Osteocyte (in vitro differentiated cells): ENCODE measurements around the gene FMNL3. TPM values are rescaled to one million over a fixed set of nuclear protein-coding genes. Genes with fewer than 3 reads are reported as not detected.

Experiments used
- DNase-seq: peaks from one replicate; pipeline ENCODE4 v3.0.0; 2021; ENCODE audit warnings: mixed read lengths; ENCODE audit not compliant: unreplicated experiment; ENCODE audit errors: extremely low spot score
- H3K27ac Mint-ChIP-seq: one replicate; pipeline ENCODE4 v1.8.0; 2021; ENCODE audit warnings: mild to moderate bottlenecking, mixed read lengths; ENCODE audit not compliant: unreplicated experiment
- H3K27me3 Mint-ChIP-seq: one replicate; pipeline ENCODE4 v1.8.0; 2021; ENCODE audit warnings: mixed read lengths; ENCODE audit not compliant: unreplicated experiment
- H3K36me3 Mint-ChIP-seq: one replicate; pipeline ENCODE4 v1.8.0; 2021; ENCODE audit warnings: mixed read lengths; ENCODE audit not compliant: unreplicated experiment
- H3K4me1 Mint-ChIP-seq: one replicate; pipeline ENCODE4 v1.8.0; 2021; ENCODE audit warnings: mixed read lengths; ENCODE audit not compliant: unreplicated experiment
- H3K4me3 Mint-ChIP-seq: one replicate; pipeline ENCODE4 v1.8.0; 2021; ENCODE audit warnings: mild to moderate bottlenecking, moderate library complexity, mixed read lengths; ENCODE audit not compliant: unreplicated experiment
- H3K9me3 Mint-ChIP-seq: one replicate; pipeline ENCODE4 v1.8.0; 2021; ENCODE audit warnings: mixed read lengths; ENCODE audit not compliant: unreplicated experiment
- total RNA-seq: library from RNA; stranded (reverse); gene quantifications from 2 replicates; pipeline ENCODE4 v1.2.1, GENCODE V29; 2021
- TF ChIP-seq, protein P1 (sequence below): fragments of 200-600 bp; sonication (generic); IDR thresholded peaks from 2 replicates; pipeline ENCODE4 v1.5.0; 2021; ENCODE audit warnings: antibody characterized with exemption, mild to moderate bottlenecking, moderate library complexity

Gene FMNL3
- total RNA-seq, 1 donor from 2014 or later = 37.4 TPM

DNA sequence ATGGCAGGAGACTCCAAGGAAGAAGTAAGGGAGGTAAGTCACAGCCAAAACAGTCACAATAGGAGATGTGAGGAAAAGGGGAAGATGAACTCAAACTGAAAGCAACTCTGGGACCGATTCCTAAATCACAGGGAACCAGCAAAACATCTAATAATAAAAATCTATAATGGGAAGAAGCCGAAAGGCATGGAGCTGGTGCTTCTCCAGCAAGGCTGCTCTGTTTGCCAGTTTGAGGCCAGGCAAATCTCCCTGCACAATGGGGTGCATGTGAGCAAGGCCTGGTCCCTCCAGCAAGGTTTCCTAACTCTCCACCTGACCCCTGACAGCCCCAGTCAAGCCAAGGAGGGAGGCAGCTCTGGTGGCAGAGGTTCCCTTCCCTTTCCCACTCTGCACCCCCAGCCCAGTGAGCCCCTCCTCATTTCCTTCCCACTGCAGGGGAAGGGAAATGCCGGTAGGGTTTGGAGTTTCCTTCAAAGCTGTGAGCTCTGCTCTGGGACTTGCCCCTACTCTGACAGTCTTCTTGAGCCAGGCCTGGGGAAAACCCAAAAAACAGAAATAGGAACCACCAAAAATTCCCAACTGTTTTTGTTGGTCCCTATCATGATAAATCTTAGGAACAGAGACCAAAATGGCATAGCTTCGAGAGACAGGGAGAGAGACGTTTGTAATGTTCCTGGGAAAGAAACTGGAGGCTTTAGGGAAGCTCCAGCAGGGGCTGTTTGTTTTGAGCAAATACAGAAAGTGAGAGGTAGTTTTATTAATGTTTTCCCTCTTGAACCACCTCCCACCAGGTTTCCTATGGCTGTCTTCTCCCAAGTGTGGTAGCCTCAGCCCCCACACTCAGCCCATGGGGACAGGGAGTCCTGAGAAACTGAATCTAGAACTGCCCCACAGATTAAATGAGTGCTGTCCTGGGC, 34.6 kb downstream of the FMNL3 start:
- peak overlapping the region; percentile 99 for H3K27ac Mint-ChIP-seq

DNA sequence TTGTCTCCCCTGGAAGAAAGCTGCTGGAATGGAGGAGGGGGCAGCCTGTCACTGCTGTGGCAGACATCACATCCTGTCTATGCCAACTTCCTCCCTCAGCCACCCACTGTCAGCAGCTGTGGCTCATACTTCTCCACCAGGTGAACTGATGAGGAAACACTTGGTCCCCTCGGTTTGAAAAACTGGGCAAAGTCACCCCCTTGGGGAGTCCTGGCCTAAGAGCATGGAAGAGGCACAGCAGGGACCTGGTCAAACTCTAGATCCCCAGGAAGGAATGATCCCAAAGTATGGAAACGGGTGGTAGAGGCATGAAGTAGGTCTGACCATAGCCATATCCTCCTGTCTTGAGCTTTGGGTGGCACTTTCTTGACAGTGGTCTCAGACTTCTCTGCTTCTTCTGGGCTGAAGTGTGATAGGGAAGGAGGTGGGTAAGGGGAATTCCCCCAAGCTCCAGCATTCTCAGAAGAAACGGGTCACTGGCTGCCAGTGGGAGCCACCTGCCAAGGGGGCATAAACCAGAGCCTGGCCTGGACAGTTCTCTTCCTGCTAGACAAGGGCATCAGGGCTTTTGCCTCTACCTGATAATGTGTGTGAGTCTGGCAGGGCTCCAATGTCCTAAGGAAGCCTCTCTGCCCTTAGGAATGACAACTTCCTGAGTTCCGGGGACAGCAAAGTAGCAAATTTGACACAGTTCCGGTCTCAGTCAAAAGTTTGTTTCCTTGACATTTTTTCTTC, 36.0 kb downstream of the FMNL3 start:
- no peaks in the 10 kb centered on the region for H3K9me3 Mint-ChIP-seq
- TF ChIP-seq, protein P1, sequence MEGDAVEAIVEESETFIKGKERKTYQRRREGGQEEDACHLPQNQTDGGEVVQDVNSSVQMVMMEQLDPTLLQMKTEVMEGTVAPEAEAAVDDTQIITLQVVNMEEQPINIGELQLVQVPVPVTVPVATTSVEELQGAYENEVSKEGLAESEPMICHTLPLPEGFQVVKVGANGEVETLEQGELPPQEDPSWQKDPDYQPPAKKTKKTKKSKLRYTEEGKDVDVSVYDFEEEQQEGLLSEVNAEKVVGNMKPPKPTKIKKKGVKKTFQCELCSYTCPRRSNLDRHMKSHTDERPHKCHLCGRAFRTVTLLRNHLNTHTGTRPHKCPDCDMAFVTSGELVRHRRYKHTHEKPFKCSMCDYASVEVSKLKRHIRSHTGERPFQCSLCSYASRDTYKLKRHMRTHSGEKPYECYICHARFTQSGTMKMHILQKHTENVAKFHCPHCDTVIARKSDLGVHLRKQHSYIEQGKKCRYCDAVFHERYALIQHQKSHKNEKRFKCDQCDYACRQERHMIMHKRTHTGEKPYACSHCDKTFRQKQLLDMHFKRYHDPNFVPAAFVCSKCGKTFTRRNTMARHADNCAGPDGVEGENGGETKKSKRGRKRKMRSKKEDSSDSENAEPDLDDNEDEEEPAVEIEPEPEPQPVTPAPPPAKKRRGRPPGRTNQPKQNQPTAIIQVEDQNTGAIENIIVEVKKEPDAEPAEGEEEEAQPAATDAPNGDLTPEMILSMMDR = no peak
- peak overlapping the region; percentile 99 for H3K27ac Mint-ChIP-seq
- DNase-seq = no peak
- peaks cover 6% of the 10 kb centered on the region for H3K36me3 Mint-ChIP-seq
- peaks cover 50% of the 10 kb centered on the region for H3K4me1 Mint-ChIP-seq
- H3K27me3 Mint-ChIP-seq = no peaks in the 10 kb centered on the region
- no peak overlapping the region for H3K4me3 Mint-ChIP-seq

More for the DNA sequence above, 34.6 kb downstream of the FMNL3 start:
- Mint-ChIP-seq H3K27me3 (no peaks in the 10 kb centered on the region), H3K4me3 (no peak overlapping the region), H3K4me1 (peaks cover 51% of the 10 kb centered on the region), H3K36me3 (peaks cover 4% of the 10 kb centered on the region), H3K9me3 (no peaks in the 10 kb centered on the region)
- no peak for DNase-seq
- TF ChIP-seq, protein P1 = no peak

DNA sequence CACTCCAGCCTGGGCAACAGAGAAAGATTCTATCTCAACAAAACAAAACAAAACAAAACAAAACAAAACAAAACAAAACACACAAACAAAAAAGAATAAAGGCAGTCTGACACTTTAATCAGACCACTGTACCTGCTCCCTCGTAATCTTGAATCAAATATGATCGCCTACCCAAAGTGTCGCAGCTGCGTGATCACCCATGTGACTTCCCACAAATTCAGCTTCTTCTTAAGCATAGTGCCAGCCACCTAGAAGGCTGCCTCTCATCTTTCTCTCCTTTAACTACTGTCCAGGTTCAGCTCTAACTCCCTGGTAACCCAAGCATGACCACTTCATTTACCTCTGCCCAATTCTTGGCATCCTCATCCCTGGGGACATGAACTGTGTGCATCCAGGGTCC, 37.4 kb downstream of the FMNL3 start:
- Mint-ChIP-seq H3K36me3 (peaks cover 12% of the 10 kb centered on the region), H3K27ac (no peak overlapping the region), H3K27me3 (no peaks in the 10 kb centered on the region), H3K4me3 (no peak overlapping the region), H3K9me3 (no peaks in the 10 kb centered on the region), H3K4me1 (peaks cover 48% of the 10 kb centered on the region)
- TF ChIP-seq, protein P1 = no peak
- no peak for DNase-seq

DNA sequence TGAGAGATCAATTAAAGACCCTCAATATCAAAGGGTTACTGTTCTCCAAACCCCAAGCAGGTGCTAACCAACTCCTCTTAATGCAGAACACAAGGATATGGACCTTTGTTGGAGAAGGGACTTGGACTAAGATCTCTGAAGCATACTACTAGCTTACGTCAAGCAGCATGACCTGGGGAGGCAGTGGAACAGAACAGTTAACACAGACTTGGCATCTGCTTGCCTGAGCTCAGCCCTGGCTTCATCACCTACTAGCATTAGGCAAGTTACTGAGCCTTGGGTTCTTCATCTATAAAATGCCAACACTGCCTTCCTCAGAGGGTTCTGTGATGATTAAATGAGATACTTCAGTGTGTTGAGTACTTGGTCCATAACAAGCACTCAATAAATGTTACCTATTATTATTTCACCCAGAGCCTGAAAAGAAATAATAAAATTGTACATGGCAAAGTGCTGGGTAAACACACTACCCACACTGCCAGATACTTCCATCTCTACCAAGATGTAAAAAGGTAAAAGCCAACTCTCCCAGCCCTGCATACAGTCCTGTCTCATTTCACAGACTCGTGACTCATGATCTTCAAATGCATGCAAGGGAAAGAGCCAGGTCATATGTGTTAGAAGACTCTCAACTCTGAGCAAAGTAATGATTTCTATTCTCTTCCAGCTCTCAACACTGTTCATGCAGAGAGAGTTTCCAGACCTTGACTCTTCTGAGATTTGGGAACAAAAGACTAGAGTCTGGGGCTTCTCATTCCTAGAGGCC, 39.7 kb downstream of the FMNL3 start:
- H3K4me1 Mint-ChIP-seq = peaks cover 46% of the 10 kb centered on the region
- H3K4me3 Mint-ChIP-seq = no peak overlapping the region
- TF ChIP-seq, protein P1 = no peak
- no peaks in the 10 kb centered on the region for H3K27me3 Mint-ChIP-seq
- H3K9me3 Mint-ChIP-seq = no peaks in the 10 kb centered on the region
- peaks cover 12% of the 10 kb centered on the region for H3K36me3 Mint-ChIP-seq
- no peak for DNase-seq
- no peak overlapping the region for H3K27ac Mint-ChIP-seq
